Effector CD8-positive, alpha-beta T cell (primary cell): Measurements from ENCODE around the gene LCN9.
"Not testable (repeated sequence)": the region's sequence is repeated elsewhere in the genome, so short reads cannot be mapped to it uniquely, and the experiment has no call there.

Experiments used
- DNase-seq: peaks from one replicate; lab custom pipeline; 2025; lab: John Stamatoyannopoulos, UW
- total RNA-seq, 4 experiments: gene quantifications; one replicate each; lab custom pipeline; 2026; lab: John Stamatoyannopoulos, UW

The LCN9 gene, protein sequence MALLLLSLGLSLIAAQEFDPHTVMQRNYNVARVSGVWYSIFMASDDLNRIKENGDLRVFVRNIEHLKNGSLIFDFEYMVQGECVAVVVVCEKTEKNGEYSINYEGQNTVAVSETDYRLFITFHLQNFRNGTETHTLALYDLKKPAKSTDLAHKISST
- 0 reads per million in 4 experiments for total RNA-seq

DNA sequence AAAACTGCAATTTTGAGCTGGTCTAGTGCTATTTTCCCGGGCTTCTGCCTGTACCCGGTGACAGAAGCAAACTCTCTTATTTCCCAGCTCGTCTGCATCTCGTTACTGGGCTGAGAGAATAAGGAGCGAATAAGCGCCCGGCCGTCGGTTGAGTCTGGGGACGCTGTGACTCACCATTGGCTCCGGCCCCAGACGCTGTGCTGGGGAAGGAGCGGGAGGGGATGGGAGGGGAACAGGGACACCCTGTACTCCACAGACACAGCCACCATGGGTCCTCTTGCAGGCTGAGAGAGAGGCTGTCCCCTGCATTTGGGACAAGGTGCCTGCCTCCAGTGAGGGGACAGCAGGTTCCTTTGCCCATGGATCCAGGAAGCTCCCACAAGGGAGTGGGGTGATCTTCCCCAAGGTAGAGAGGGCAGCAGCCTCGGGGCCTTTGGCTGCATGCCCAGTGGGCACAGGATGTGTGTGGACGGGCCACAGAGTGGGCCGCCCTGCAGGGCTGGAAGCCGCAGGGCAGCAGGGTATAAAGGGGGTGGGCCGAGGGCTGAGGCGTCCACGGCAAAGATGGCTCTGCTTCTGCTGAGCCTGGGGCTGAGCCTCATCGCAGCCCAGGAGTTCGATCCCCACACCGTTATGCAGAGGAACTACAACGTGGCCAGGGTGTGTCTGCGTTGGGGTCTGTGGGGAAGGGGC is at the start of gene LCN9:
Gene LCN9 (plus strand): TSS at position 552 of the 693 bp plus-strand sequence. CDS start 13 bp downstream, at position 565.
- DNase-seq = no peak

DNA sequence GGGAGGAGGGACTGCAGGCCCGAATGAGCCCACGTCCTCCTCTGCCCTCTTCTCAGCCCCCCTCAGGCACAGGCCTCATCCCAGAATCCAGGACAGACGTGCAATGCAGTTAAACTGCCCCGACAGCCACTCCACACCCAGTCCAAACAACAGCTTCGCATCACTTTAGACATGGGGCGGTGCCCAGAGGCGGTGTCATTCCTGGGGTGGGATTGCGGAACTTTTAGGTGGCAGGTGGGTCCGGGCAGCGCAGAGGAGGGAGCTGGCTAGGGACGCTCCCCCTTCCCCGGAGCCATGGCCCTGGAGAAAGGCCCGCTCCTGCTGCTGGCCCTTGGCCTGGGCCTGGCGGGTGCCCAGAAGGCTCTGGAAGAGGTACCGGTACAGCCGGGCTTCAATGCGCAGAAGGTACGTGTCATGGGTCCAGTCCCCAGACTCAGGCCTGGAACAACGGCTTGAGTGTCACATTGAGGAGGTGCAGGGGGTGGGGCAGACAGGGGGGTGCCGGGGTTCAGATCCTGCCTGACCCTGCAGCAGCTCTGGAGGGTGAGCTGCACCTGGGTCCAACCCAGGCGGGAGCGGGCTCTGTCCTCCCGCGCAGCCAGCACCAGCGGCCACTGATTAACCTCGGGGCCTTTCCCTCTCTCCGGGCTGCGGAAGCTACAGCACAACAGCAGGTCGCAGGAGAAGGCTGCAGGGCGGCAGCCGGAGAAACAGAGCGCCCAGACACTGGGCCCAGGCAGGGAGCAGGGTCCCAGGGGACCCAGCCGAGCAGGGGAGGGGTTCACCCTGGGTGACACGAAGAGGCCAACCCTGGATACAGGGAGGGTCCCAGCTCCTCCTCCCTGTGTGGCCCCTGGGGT is 48.9 kb upstream of the LCN9 start:
- no peak for DNase-seq

DNA sequence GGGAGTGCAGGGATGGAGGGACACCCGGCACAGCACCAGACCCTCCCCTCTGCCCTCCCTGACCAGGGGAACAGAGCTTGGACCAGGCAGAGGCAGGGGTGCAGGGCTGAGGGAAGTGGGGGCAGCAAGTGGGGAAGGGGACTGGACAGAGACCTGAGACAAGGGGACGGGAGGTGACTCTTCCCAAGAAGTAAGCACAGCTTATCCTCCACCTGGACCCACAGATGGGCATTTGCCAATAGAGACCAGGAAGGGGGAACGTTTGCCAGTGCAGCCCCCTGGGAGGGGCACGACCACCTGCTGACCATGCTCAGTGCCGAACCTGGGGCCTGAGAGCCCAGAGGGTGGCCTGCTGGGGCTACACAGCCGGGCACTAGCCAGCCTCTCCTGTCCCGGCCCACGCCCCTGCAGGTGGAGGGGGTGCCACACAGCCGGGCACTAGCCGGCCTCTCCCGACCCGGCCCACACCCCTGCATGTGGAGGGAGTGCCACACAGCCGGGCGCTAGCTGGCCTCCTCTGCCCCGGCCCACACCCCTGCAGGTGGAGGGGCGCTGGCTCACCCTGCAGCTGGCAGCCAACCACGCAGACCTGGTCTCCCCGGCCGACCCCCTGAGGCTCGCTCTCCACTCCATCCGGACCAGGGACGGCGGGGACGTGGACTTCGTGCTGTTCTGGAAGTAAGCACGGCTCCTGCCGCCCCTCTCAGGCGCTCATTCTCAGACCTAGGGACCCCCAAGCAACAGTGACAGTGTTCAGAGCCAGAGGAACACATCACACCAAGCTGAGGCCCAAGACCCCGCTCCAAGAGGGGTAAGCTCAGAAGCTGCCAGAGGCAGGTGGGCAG is 48.1 kb upstream of the LCN9 start:
- DNase-seq = no peak

- DNase-seq = no peak
Measured at GRCh38 chr9:135615666-135616618, 47.2 kb upstream of the LCN9 start.

DNA sequence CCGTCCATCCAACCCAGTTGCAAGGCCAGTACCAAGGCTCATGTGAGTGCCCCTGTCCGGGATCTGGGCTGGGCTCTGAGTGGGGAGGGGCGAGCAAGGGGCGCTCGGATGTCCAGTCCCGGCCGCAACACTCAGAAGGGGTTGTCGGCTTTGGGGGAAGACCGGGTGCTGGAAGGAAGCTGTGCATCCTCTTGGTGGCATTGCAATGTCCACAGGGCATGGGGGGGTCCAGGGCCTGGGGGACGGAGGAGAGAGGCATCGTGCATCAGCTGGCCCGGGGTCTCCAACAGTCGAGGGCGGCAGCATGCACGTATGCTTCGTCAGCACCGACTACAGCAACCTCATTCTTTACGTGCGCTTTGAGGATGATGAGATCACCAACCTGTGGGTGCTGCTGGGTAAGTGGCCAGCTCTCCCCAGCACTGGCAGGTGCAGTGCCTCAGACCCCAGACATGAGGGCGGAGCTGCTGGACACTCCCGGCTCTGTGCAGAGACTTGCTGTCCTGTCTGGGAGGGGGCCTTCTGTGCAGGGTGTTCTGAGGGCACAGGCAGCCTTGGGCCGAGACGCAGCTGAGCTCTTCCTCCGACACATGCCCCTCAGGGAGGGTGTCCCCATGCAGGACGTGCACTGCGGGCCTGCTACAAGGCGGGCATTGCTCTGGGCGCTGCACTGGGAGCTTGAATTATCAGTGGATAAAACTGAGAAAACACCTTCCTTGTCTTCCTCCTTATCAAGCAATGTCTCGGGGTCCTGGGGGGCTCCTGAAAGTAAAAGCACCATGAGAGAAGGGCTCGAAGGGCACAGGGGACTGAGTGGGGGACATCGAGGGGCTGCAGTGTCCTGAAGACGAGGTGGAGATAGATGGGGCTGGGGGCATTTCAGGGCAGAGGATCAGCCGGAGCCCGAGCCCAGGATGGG is 46.2 kb upstream of the LCN9 start:
- DNase-seq = no peak

DNA sequence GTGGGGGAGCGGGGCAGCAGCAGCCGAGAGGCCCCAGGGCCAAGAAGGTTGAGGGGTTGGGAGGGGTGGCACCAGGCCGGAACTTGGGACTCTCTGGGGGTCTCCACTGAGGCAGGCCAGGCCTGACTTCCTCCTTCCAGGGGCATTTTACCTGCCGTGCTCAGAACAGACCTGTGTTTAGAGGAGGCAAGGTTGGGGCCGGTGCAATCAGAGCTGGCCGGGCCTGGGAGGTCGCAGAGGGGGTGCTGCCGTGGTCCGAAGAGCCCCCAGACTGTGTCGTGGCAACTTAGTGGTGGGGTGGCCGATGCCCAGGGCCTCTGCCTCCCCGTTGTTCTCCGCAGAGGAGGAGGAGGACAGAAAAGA is 45.6 kb upstream of the LCN9 start:
- DNase-seq = no peak

GRCh38 chr9:135617991-135618411 is 45.1 kb upstream of the LCN9 start:
- DNase-seq = no peak

DNA sequence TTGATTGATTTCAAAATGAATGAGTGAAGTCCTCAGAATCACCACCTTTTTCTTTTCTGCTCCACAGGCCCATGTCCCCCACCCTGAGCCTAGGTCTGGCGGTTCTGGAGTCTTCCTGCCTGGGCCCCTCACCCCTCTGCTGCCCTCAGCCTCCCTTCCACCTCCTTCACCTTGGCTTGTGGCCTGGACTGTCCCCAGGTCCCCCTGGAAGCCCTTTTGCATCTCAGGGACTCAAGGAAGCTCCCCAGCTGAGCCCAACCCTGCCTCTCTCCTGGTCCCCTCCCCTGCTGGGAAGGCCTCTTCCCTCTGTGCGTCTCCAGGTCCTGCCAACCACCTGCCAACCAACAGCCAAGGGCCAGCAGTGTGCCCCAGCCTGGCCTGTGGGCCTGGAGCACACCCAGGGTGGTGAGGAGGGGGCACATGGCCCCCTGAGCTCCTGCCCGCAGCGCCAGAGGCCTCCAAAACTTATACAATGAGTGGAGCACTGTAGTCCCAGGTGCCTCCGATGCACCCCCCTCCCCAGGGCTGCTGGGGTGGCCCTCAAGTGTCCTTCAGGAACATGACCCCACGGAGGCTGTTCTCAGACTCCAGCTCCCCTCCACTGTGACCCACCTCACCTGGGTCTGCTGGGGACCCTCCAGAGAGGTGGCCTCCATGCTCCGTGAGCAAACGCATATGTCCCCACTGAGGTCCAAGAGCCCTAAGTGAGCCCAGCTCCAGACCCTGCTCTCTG is 44.1 kb upstream of the LCN9 start:
- no peak for DNase-seq

- DNase-seq = no peak
Measured at GRCh38 chr9:135619599-135619886, 43.6 kb upstream of the LCN9 start.

DNA sequence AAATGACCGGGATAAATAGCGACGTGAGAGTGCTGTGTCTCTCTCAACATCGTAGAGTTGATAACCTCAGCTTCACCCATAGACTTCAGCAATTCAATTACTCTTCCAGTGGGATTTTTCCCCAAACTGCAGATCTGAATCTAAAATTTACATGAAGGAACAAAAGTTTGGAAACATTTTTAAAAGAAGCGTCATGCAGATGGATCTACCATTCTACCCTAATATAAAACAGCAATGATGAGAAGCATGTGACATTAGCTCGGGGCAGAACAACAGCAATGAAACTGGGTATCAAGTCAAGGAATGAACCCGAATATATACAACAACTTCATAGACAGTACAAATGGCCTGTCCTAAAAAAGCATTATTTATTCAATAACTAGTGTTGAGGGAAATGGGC is 42.6 kb upstream of the LCN9 start:
- no peak for DNase-seq

DNA sequence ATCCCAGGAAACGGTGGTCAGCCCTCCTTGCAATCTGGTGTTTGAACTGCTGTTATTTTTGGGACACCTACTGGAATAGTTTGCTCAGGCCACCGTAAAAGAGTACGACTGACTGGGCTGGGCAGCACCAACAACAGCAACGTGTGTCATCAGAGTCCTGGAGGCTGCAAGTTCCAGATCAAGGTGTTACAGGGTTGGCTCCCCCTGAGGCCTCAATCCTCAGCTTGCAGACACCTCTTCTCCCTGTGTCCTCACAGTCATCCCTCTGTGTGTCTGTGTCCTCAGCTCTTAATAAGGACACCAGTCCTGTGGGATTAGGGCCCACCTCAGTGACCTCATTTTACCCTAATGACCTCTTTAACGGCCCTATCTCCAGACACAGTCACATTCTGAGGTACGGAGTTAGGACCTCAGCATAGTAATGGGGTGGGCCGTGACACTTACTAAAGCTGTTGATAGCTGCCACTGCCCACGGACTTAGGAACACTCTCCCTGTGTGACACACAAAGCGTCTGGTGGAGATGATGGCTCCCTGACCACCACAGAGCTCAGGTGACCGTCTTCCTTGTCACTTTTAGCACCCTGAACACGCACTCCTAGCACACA is 40.6 kb upstream of the LCN9 start:
- DNase-seq = no peak

GRCh38 chr9:135624282-135624681 is 38.8 kb upstream of the LCN9 start:
- DNase-seq = no peak

GRCh38 chr9:135632841-135633240 is 30.3 kb upstream of the LCN9 start:
- DNase-seq = no peak

- not testable (repeated sequence) for DNase-seq
Measured at GRCh38 chr9:135636930-135637530, 26.1 kb upstream of the LCN9 start.

- no peak for DNase-seq
Measured at GRCh38 chr9:135639196-135639595, 23.9 kb upstream of the LCN9 start, which contains the start of gene GLT6D1. Gene GLT6D1, minus strand, starts transcription at chr9:135639540. Its CDS starts 353 bp downstream, at chr9:135639187.

- DNase-seq = no peak
Measured at GRCh38 chr9:135641047-135641446, 22.1 kb upstream of the LCN9 start.

DNA sequence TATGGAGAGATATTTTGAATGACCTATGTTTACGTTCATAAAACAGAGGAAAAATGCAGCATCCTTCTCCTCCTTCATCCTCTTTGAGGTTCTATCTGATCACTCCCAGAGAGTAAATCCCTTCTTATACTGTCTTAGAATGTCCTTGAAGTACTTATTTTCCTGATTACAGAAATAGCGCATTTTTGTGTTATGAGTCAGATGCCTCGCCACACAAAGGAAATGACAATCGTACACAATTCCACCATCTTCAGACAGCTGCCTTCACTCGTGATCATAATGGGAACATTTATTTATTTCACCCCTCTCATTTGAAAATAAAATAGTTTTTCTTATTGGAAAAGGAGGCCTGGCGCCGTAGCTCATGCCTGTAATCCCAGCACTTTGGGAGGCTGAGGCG is 21.4 kb upstream of the LCN9 start:
- no peak for DNase-seq

GRCh38 chr9:135644631-135645218 is 18.4 kb upstream of the LCN9 start:
- DNase-seq = no peak
